H1 (cell line): ENCODE results near the gene EIF4ENIF1. TPM values are rescaled to one million over a fixed set of nuclear protein-coding genes. Genes with fewer than 3 reads are reported as not detected.

Source experiments
- CBX5 ChIP-seq: fragments of 300-800, 300-1000 bp; sonication (generic); IDR thresholded peaks from 2 replicates; pipeline ENCODE4 v1.7.1; 2016; ENCODE audit warnings: antibody characterized with exemption, low read length, low read depth
- HDAC2 ChIP-seq, 2 experiments: fragments of 300-600 bp in 1 of 2; sonication (generic) in 1 of 2; IDR thresholded peaks; 2 replicates each; pipeline ENCODE4 v1.6.1; 2011 to 2012; ENCODE audit warnings: low read depth in 2 of 2, low read length in 2 of 2, mild to moderate bottlenecking in 2 of 2, moderate library complexity in 2 of 2, borderline replicate concordance in 1 of 2, inconsistent platforms in 1 of 2
- JUND ChIP-seq: IDR thresholded peaks from 2 replicates; pipeline ENCODE4 v1.6.1; 2011; ENCODE audit warnings: mild to moderate bottlenecking, improper control_type of control experiment, low read length
- KDM4A ChIP-seq: IDR thresholded peaks from one replicate; pipeline ENCODE4 v1.7.1; 2012; ENCODE audit warnings: low read depth, mild to moderate bottlenecking, moderate library complexity, low read length, inconsistent platforms; ENCODE audit not compliant: severe bottlenecking
- polyA plus RNA-seq, 7 experiments: library from polyadenylated mRNA; depleted of rRNA in 3 of 7; stranded (reverse) in 5 of 7; unstranded in 2 of 7; fragments of >200 nt in 5 of 7; fragments of 200-250 nt in 2 of 7; gene quantifications; 1 replicate in 5 of 7; 2 replicates in 1 of 7; 4 replicates in 1 of 7; pipeline versions ENCODE4 v1.2.1 to v1.2.3, GENCODE V29; 2011 to 2013; ENCODE audit warnings: missing spikeins in 2 of 7, mixed read lengths in 2 of 7
- total RNA-seq: library from RNA; stranded (reverse); fragmentation: NEBNext Ultra II Directional; extraction: Animal tissue kit (Norgen Biotek cat#: 25700); gene quantifications from 2 replicates; pipeline ENCODE4 v1.2.1, GENCODE V29; 2021

EIF4ENIF1 gene
- total and polyA plus RNA-seq, 2 of the 8 experiments (the other 6 are each of a cell fraction or from before 2014, with no cell fraction given) = 21.9 to 23.6 TPM

DNA sequence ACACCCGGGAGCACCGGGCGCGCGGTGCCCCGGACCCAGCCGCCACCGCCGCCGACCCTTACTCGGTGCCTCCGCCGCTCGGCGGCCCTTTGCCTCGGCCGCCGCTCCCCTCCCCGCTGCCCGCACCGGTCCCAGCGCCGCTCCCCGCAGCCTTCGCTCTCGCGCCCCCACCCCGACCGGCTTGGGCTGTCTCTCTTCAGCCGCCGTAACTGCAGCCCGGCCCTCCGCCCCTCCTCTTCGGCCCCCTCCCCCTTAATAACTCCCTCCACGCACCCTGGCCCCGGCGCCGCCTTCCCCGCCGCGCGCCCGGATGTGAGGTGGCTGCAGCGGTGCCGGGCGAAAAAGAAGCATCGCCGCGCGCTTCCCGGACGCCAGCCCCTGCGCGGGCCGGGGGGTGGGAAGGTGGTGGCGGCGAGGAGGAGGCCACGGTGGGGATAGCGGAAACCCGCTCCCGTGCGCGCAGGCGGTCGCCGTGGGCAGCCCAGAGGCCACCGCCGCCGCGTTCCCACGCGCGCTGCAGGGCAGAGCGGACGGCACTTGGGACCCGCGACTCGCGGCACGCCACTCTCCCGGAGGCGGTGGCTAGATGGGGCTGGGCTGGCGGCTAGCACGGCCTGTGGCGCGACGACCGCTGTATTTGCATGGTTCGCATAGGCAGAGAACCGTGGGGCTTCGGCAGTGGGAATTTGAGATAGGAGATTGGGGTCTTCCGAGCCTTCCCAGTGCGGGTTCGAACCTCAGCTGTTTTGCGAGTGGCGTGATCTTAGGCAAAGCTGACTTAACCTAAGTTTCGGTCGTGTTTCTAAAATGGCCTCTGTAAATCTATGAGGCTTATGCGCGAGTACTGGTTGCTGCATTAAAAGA is at the start of gene EIF4ENIF1 (continued):
- peak in 1 of 2 experiments; percentile 86; a peak in 1 of 4 replicates for TF ChIP-seq HDAC2 (IDR thresholded peaks at IDR 0.05; ENCODE audit: borderline replicate concordance in 1 of 2, low read depth in 2 of 2, low read length in 2 of 2)
- no peak for TF ChIP-seq CBX5
- TF ChIP-seq KDM4A = peak; percentile 89
- no peak for TF ChIP-seq JUND
